HEK293 (cell line): ENCODE results near the gene MVD.

Source experiments
- CTCF ChIA-PET: fragments of 350-600 bp; formaldehyde crosslinking; extraction: SDS; loops from one replicate; lab custom pipeline; 2021; ENCODE audit warnings: antibody characterized with exemption; lab: Yijun Ruan, JAX
- POLR2A ChIA-PET: fragments of 300-600 bp; formaldehyde crosslinking; extraction: SDS; loops from one replicate; lab custom pipeline; 2020; ENCODE audit warnings: antibody characterized with exemption, inconsistent platforms; lab: Yijun Ruan, JAX
- H3K27ac ChIP-seq: fragments of 200-500 bp; sonication (Bioruptor generic); 2 replicates; pipeline ENCODE4 v1.5.1; 2014; ENCODE audit warnings: low read depth, low read length, control low read depth, inconsistent platforms; ENCODE audit errors: extremely low read depth
- H3K36me3 ChIP-seq, 2 experiments: fragments of 200-500 bp in 1 of 2; sonication (Bioruptor generic) in 1 of 2; 1 replicate in 1 of 2; 2 replicates in 1 of 2; pipeline ENCODE4 v1.5.1; 2014 to 2017; ENCODE audit warnings: inconsistent platforms in 2 of 2, low read length in 2 of 2; ENCODE audit not compliant: control insufficient read depth in 2 of 2, insufficient read depth in 1 of 2
- H3K4me1 ChIP-seq: fragments of 200-500 bp; sonication (Bioruptor generic); 2 replicates; pipeline ENCODE4 v1.5.1; 2014; ENCODE audit warnings: mild to moderate bottlenecking, low read length, inconsistent platforms; ENCODE audit not compliant: control insufficient read depth, insufficient read depth
- H3K4me3 ChIP-seq: 2 replicates; pipeline ENCODE4 v1.5.1; 2011; ENCODE audit warnings: low read depth, mild to moderate bottlenecking, control low read depth, low read length, moderate library complexity
- H3K9me3 ChIP-seq: fragments of 200-500 bp; sonication (Bioruptor generic); 2 replicates; pipeline ENCODE4 v1.5.1; 2014; ENCODE audit warnings: low read depth, low read length, inconsistent platforms; ENCODE audit not compliant: control insufficient read depth, insufficient read depth
- CTCF ChIP-seq: fragments of 450-650 bp; formaldehyde crosslinking; IDR thresholded peaks from 2 replicates; pipeline ENCODE4 v1.5.1; 2016; ENCODE audit warnings: missing biosample characterization, missing genetic modification characterization
- EGR2 ChIP-seq: fragments of 450-650 bp; formaldehyde crosslinking; IDR thresholded peaks from 2 replicates; pipeline ENCODE4 v1.5.1; 2016; ENCODE audit warnings: low read depth, missing biosample characterization, missing genetic modification characterization
- FEZF1 ChIP-seq: fragments of 450-650 bp; formaldehyde crosslinking; IDR thresholded peaks from 2 replicates; pipeline ENCODE4 v1.5.1; 2016; ENCODE audit warnings: missing biosample characterization, missing genetic modification characterization
- KLF9 ChIP-seq: fragments of 450-650 bp; formaldehyde crosslinking; IDR thresholded peaks from 2 replicates; pipeline ENCODE4 v1.5.1; 2016; ENCODE audit warnings: missing biosample characterization, missing genetic modification characterization, low read depth
- REPIN1 ChIP-seq: fragments of 450-650 bp; formaldehyde crosslinking; IDR thresholded peaks from 2 replicates; pipeline ENCODE4 v1.5.1; 2017; ENCODE audit warnings: missing biosample characterization, missing genetic modification characterization, low read depth
- SCRT2 ChIP-seq: fragments of 450-650 bp; formaldehyde crosslinking; IDR thresholded peaks from 2 replicates; pipeline ENCODE4 v1.5.1; 2016; ENCODE audit warnings: missing biosample characterization, missing genetic modification characterization
- TCF7L2 ChIP-seq: IDR thresholded peaks from 2 replicates; pipeline ENCODE4 v1.6.1; 2011; ENCODE audit warnings: low read depth, mild to moderate bottlenecking, inconsistent platforms, low read length, moderate library complexity, borderline replicate concordance
- YY1 ChIP-seq: fragments of 450-650 bp; formaldehyde crosslinking; IDR thresholded peaks from 2 replicates; pipeline ENCODE4 v1.5.1; 2018; ENCODE audit warnings: missing biosample characterization, missing genetic modification characterization
- ZBTB17 ChIP-seq: fragments of 450-650 bp; formaldehyde crosslinking; IDR thresholded peaks from 2 replicates; pipeline ENCODE4 v1.5.1; 2016; ENCODE audit warnings: missing biosample characterization, missing genetic modification characterization
- ZBTB20 ChIP-seq: fragments of 450-650 bp; formaldehyde crosslinking; IDR thresholded peaks from 2 replicates; pipeline ENCODE4 v1.5.1; 2016; ENCODE audit warnings: missing biosample characterization, missing genetic modification characterization
- ZBTB8A ChIP-seq: fragments of 450-650 bp; formaldehyde crosslinking; IDR thresholded peaks from 2 replicates; pipeline ENCODE4 v1.5.1; 2016; ENCODE audit warnings: missing biosample characterization, missing genetic modification characterization
- ZIC2 ChIP-seq: fragments of 450-650 bp; formaldehyde crosslinking; IDR thresholded peaks from 2 replicates; pipeline ENCODE4 v1.5.1; 2016; ENCODE audit warnings: missing biosample characterization, missing genetic modification characterization
- ZNF335 ChIP-seq: fragments of 450-650 bp; formaldehyde crosslinking; conservative IDR thresholded peaks from 2 replicates; pipeline ENCODE4 v1.5.1; 2016; ENCODE audit warnings: missing biosample characterization, missing genetic modification characterization
- ZNF580 ChIP-seq: fragments of 450-650 bp; formaldehyde crosslinking; IDR thresholded peaks from 2 replicates; pipeline ENCODE4 v1.5.1; 2016; ENCODE audit warnings: missing biosample characterization, missing genetic modification characterization
- ZNF600 ChIP-seq: fragments of 450-650 bp; formaldehyde crosslinking; IDR thresholded peaks from 2 replicates; pipeline ENCODE4 v1.5.1; 2016; ENCODE audit warnings: missing biosample characterization, missing genetic modification characterization
- ZNF629 ChIP-seq: fragments of 450-650 bp; formaldehyde crosslinking; IDR thresholded peaks from 2 replicates; pipeline ENCODE4 v1.5.1; 2017; ENCODE audit warnings: missing biosample characterization, missing genetic modification characterization
- ZNF747 ChIP-seq: fragments of 450-650 bp; formaldehyde crosslinking; IDR thresholded peaks from 2 replicates; pipeline ENCODE4 v1.5.1; 2016; ENCODE audit warnings: missing biosample characterization, missing genetic modification characterization
- ZNF777 ChIP-seq: fragments of 450-650 bp; formaldehyde crosslinking; IDR thresholded peaks from 2 replicates; pipeline ENCODE4 v1.5.1; 2017; ENCODE audit warnings: missing biosample characterization, missing genetic modification characterization, borderline replicate concordance
- ZNF843 ChIP-seq: fragments of 450-650 bp; formaldehyde crosslinking; IDR thresholded peaks from 2 replicates; pipeline ENCODE4 v1.5.1; 2016; ENCODE audit warnings: missing biosample characterization, missing genetic modification characterization
- ZSCAN16 ChIP-seq: fragments of 450-650 bp; formaldehyde crosslinking; IDR thresholded peaks from 2 replicates; pipeline ENCODE4 v1.5.1; 2016; ENCODE audit warnings: missing biosample characterization, missing genetic modification characterization
- ZXDB ChIP-seq: fragments of 450-650 bp; formaldehyde crosslinking; IDR thresholded peaks from 2 replicates; pipeline ENCODE4 v1.5.1; 2016; ENCODE audit warnings: missing biosample characterization, missing genetic modification characterization
- TF ChIP-seq, protein P1 (sequence below): fragments of 450-650 bp; formaldehyde crosslinking; IDR thresholded peaks from 2 replicates; pipeline ENCODE4 v1.5.1; 2016; ENCODE audit warnings: missing biosample characterization, missing genetic modification characterization
- TF ChIP-seq, protein P2 (sequence below): fragments of 450-650 bp; formaldehyde crosslinking; conservative IDR thresholded peaks from 2 replicates; pipeline ENCODE4 v1.5.1; 2016; ENCODE audit warnings: low read depth, missing biosample characterization, missing genetic modification characterization
- TF ChIP-seq, protein P3 (sequence below): fragments of 450-650 bp; formaldehyde crosslinking; optimal IDR thresholded peaks from 2 replicates; pipeline ENCODE3; 2016; ENCODE audit warnings: missing biosample characterization, mild to moderate bottlenecking, missing genetic modification characterization
- TF ChIP-seq, protein P4 (sequence below): fragments of 450-650 bp; formaldehyde crosslinking; IDR thresholded peaks from 2 replicates; pipeline ENCODE4 v1.5.1; 2016; ENCODE audit warnings: missing biosample characterization, missing genetic modification characterization, low read depth
- TF ChIP-seq, protein P5 (sequence below): sonication (generic); formaldehyde crosslinking; IDR thresholded peaks from 2 replicates; pipeline ENCODE4 v1.8.1; 2022; ENCODE audit warnings: mild to moderate bottlenecking, moderate library complexity, missing genetic modification reagents

Gene MVD

GRCh38 chr16:88662843-88663606, at the start of gene MVD:
Gene MVD, minus strand, starts transcription at chr16:88663091. Its CDS starts 11 bp downstream, at chr16:88663080.
- POLR2A ChIA-PET, result interaction anchor here (0.6 to 1.3 kb wide), 11 partner anchors 10 to 194 kb away, joined by 3 to 7 read pairs (median 3); partner anchors contain the start of genes CTU2, RNF166, TRAPPC2L and ZC3H18
- peak within 1 kb of the TSS; percentile 96 for H3K4me3 ChIP-seq
- CTCF ChIA-PET, result interaction anchor here (0.6 to 4.1 kb wide), 4 partner anchors 9 to 74 kb away, joined by 3 to 12 read pairs (median 6); no protein-coding TSS in a partner anchor
- H3K36me3 ChIP-seq, result peaks cover 0 to 2% of the 10 kb centered on the region in 2 experiments; a peak in 1 of 3 replicates
- no peaks in the 10 kb centered on the region for H3K4me1 ChIP-seq
- peak within 1 kb of the TSS; percentile 79 for H3K27ac ChIP-seq
- no peaks in the 10 kb centered on the region for H3K9me3 ChIP-seq
- peak; percentile 77; the same call in 1 of the 2 replicates for TF ChIP-seq ZXDB (tag by site-specific recombination)
- TF ChIP-seq ZBTB17 (tag by site-specific recombination), result peak; percentile 43
- TF ChIP-seq, protein P1, sequence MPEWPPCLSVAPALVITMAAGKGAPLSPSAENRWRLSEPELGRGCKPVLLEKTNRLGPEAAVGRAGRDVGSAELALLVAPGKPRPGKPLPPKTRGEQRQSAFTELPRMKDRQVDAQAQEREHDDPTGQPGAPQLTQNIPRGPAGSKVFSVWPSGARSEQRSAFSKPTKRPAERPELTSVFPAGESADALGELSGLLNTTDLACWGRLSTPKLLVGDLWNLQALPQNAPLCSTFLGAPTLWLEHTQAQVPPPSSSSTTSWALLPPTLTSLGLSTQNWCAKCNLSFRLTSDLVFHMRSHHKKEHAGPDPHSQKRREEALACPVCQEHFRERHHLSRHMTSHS (tag by site-specific recombination), result no peak
- peak; percentile 87; the same call in 1 of the 2 replicates for TF ChIP-seq ZNF580 (tag by site-specific recombination)
- TF ChIP-seq, protein P2, sequence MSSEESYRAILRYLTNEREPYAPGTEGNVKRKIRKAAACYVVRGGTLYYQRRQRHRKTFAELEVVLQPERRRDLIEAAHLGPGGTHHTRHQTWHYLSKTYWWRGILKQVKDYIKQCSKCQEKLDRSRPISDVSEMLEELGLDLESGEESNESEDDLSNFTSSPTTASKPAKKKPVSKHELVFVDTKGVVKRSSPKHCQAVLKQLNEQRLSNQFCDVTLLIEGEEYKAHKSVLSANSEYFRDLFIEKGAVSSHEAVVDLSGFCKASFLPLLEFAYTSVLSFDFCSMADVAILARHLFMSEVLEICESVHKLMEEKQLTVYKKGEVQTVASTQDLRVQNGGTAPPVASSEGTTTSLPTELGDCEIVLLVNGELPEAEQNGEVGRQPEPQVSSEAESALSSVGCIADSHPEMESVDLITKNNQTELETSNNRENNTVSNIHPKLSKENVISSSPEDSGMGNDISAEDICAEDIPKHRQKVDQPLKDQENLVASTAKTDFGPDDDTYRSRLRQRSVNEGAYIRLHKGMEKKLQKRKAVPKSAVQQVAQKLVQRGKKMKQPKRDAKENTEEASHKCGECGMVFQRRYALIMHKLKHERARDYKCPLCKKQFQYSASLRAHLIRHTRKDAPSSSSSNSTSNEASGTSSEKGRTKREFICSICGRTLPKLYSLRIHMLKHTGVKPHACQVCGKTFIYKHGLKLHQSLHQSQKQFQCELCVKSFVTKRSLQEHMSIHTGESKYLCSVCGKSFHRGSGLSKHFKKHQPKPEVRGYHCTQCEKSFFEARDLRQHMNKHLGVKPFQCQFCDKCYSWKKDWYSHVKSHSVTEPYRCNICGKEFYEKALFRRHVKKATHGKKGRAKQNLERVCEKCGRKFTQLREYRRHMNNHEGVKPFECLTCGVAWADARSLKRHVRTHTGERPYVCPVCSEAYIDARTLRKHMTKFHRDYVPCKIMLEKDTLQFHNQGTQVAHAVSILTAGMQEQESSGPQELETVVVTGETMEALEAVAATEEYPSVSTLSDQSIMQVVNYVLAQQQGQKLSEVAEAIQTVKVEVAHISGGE, result 0 out of 2 replicates have a peak, but pooled peaks have one; percentile 18
- peak; percentile 20; the same call in 1 of the 2 replicates for TF ChIP-seq ZNF629 (tag by site-specific recombination)
- peak; percentile 49; the same call in 1 of the 2 replicates for TF ChIP-seq ZBTB20
- TF ChIP-seq, protein P3, sequence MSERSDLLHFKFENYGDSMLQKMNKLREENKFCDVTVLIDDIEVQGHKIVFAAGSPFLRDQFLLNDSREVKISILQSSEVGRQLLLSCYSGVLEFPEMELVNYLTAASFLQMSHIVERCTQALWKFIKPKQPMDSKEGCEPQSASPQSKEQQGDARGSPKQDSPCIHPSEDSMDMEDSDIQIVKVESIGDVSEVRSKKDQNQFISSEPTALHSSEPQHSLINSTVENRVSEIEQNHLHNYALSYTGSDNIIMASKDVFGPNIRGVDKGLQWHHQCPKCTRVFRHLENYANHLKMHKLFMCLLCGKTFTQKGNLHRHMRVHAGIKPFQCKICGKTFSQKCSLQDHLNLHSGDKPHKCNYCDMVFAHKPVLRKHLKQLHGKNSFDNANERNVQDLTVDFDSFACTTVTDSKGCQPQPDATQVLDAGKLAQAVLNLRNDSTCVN (tag by site-specific recombination), result peak; percentile 90
- peak; percentile 95 for TF ChIP-seq ZBTB8A (tag by site-specific recombination)
- TF ChIP-seq, protein P4, sequence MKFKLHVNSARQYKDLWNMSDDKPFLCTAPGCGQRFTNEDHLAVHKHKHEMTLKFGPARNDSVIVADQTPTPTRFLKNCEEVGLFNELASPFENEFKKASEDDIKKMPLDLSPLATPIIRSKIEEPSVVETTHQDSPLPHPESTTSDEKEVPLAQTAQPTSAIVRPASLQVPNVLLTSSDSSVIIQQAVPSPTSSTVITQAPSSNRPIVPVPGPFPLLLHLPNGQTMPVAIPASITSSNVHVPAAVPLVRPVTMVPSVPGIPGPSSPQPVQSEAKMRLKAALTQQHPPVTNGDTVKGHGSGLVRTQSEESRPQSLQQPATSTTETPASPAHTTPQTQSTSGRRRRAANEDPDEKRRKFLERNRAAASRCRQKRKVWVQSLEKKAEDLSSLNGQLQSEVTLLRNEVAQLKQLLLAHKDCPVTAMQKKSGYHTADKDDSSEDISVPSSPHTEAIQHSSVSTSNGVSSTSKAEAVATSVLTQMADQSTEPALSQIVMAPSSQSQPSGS (tag by site-specific recombination), result no peak
- TF ChIP-seq ZNF747 (tag by site-specific recombination), result no peak
- TF ChIP-seq, protein P5, sequence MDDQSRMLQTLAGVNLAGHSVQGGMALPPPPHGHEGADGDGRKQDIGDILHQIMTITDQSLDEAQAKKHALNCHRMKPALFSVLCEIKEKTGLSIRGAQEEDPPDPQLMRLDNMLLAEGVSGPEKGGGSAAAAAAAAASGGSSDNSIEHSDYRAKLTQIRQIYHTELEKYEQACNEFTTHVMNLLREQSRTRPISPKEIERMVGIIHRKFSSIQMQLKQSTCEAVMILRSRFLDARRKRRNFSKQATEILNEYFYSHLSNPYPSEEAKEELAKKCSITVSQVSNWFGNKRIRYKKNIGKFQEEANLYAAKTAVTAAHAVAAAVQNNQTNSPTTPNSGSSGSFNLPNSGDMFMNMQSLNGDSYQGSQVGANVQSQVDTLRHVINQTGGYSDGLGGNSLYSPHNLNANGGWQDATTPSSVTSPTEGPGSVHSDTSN (CRISPR knock-in tag), result 0 out of 2 replicates have a peak, but pooled peaks have one; percentile 29
- TF ChIP-seq KLF9 (tag by site-specific recombination), result peak; percentile 35; the same call in 1 of the 2 replicates
- TF ChIP-seq ZIC2 (tag by site-specific recombination), result peak; percentile 82
- TF ChIP-seq ZNF335 (tag by site-specific recombination), result peak; percentile 90
- TF ChIP-seq ZNF777 (tag by site-specific recombination), result peak; percentile 87; the same call in 1 of the 2 replicates
- peak; percentile 95 for TF ChIP-seq CTCF (tag by site-specific recombination)
- 0 out of 2 replicates have a peak, but pooled peaks have one; percentile 46 for TF ChIP-seq YY1 (tag by site-specific recombination)
- no peak for TF ChIP-seq TCF7L2
- TF ChIP-seq ZNF843 (tag by site-specific recombination), result 0 out of 2 replicates have a peak, but pooled peaks have one; percentile 19
- TF ChIP-seq EGR2, result peak; percentile 65
- TF ChIP-seq ZNF600 (tag by site-specific recombination), result no peak
- peak; percentile 18; the same call in 1 of the 2 replicates for TF ChIP-seq SCRT2 (tag by site-specific recombination)
- no peak for TF ChIP-seq REPIN1 (tag by site-specific recombination)
- peak; percentile 66 for TF ChIP-seq FEZF1
- peak; percentile 23; the same call in 1 of the 2 replicates for TF ChIP-seq ZSCAN16
